GM15510 (cell line): ENCODE results near the gene AMPD3.

Experiments
- POLR2A ChIP-seq: IDR thresholded peaks from 3 replicates; pipeline ENCODE4 v1.6.1; 2011; ENCODE audit warnings: borderline replicate concordance; ENCODE audit not compliant: insufficient read length; ENCODE audit errors: extremely low read depth

AMPD3 gene

GRCh38 chr11:10498426-10499250, 43.6 kb downstream of the AMPD3 start:
- TF ChIP-seq POLR2A: no peak

GRCh38 chr11:10499452-10499851, 44.4 kb downstream of the AMPD3 start:
- TF ChIP-seq POLR2A: no peak

GRCh38 chr11:10499874-10500601, 45.0 kb downstream of the AMPD3 start:
- TF ChIP-seq POLR2A: no peak

GRCh38 chr11:10500757-10501684, 46.0 kb downstream of the AMPD3 start:
- no peak for TF ChIP-seq POLR2A

- no peak for TF ChIP-seq POLR2A
Observed at GRCh38 chr11:10502065-10502680, 47.1 kb downstream of the AMPD3 start.

GRCh38 chr11:10502770-10503169, 47.7 kb downstream of the AMPD3 start:
- no peak for TF ChIP-seq POLR2A

GRCh38 chr11:10503221-10503620, 48.2 kb downstream of the AMPD3 start:
- TF ChIP-seq POLR2A: no peak

- no peak for TF ChIP-seq POLR2A
Observed at GRCh38 chr11:10503777-10504480, 48.9 kb downstream of the AMPD3 start.

- TF ChIP-seq POLR2A: no peak
Observed at GRCh38 chr11:10504490-10504889, 49.4 kb downstream of the AMPD3 start.

GRCh38 chr11:10505278-10506007, 50.4 kb downstream of the AMPD3 start:
- TF ChIP-seq POLR2A: no peak

- TF ChIP-seq POLR2A: no peak
Observed at GRCh38 chr11:10506008-10506370, 50.9 kb downstream of the AMPD3 start.

- no peak for TF ChIP-seq POLR2A
Observed at GRCh38 chr11:10511181-10511621, 56.1 kb downstream of the AMPD3 start.

- no peak for TF ChIP-seq POLR2A
Observed at GRCh38 chr11:10514202-10514601, 59.1 kb downstream of the AMPD3 start.
